ENCODE data around the gene STPG4.

DNA sequence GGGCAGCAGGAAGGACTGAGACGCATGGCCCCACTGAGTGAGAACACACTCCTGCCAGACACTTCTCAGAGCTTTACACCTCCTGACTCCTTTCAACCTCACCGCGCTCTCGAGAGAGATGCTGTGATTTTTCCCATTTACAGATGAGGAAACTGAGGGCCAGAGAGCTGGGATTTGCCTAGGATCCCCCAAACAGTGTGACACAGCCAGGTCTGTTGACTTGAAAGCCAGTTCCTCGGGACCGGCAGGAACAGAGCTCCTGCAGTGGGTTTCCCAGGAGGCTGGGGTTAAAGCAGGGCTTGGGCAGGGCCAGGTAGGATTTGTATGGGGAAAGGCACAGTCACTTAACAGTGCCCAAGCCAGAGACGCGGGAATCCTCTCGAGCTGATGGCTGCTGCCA is 81.9 kb downstream of the STPG4 start:
- TF ChIP-seq, protein P1, sequence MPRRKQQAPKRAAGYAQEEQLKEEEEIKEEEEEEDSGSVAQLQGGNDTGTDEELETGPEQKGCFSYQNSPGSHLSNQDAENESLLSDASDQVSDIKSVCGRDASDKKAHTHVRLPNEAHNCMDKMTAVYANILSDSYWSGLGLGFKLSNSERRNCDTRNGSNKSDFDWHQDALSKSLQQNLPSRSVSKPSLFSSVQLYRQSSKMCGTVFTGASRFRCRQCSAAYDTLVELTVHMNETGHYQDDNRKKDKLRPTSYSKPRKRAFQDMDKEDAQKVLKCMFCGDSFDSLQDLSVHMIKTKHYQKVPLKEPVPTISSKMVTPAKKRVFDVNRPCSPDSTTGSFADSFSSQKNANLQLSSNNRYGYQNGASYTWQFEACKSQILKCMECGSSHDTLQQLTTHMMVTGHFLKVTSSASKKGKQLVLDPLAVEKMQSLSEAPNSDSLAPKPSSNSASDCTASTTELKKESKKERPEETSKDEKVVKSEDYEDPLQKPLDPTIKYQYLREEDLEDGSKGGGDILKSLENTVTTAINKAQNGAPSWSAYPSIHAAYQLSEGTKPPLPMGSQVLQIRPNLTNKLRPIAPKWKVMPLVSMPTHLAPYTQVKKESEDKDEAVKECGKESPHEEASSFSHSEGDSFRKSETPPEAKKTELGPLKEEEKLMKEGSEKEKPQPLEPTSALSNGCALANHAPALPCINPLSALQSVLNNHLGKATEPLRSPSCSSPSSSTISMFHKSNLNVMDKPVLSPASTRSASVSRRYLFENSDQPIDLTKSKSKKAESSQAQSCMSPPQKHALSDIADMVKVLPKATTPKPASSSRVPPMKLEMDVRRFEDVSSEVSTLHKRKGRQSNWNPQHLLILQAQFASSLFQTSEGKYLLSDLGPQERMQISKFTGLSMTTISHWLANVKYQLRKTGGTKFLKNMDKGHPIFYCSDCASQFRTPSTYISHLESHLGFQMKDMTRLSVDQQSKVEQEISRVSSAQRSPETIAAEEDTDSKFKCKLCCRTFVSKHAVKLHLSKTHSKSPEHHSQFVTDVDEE (CRISPR knock-in tag; IDR thresholded peaks at IDR 0.05): no peak
- TF ChIP-seq ZFP3 (CRISPR knock-in tag; IDR thresholded peaks at IDR 0.05) (no peak), OSR1 (CRISPR knock-in tag; IDR thresholded peaks at IDR 0.05) (no peak), PATZ1 (CRISPR knock-in tag; IDR thresholded peaks at IDR 0.05; ENCODE audit: borderline replicate concordance) (no peak), ZC3H10 (CRISPR knock-in tag; IDR thresholded peaks at IDR 0.05) (no peak), TCF4 (CRISPR knock-in tag; IDR thresholded peaks at IDR 0.05; ENCODE audit: borderline replicate concordance) (no peak), ZFP30 (CRISPR knock-in tag; IDR thresholded peaks at IDR 0.05) (no peak), ISL1 (CRISPR knock-in tag; IDR thresholded peaks at IDR 0.05) (no peak)
